Ovary (tissue), 3 donors: ENCODE measurements around the gene DUSP1.

Experiments
- EP300 ChIP-seq: sonication (generic); formaldehyde crosslinking; IDR thresholded peaks from one replicate; pipeline ENCODE4 v1.6.1; 2017; ENCODE audit warnings: antibody characterized with exemption
- POLR2A ChIP-seq: fragments of 450-650 bp; IDR thresholded peaks from one replicate; pipeline ENCODE4 v1.6.1; 2017; ENCODE audit warnings: antibody characterized with exemption, mild to moderate bottlenecking, moderate library complexity
- TF ChIP-seq, protein P1 (sequence below), 3 donors: fragments of 450-650 bp in 2 of 3; fragments of 200-600 bp in 1 of 3; IDR thresholded peaks; one replicate each; pipeline versions ENCODE4 v1.5.1 to v1.8.0; 2016 to 2022; ENCODE audit warnings: antibody characterized with exemption in 3 of 3, mild to moderate bottlenecking in 1 of 3
- donor health status: DM: no; HTN: no; CAD: no.

DNA sequence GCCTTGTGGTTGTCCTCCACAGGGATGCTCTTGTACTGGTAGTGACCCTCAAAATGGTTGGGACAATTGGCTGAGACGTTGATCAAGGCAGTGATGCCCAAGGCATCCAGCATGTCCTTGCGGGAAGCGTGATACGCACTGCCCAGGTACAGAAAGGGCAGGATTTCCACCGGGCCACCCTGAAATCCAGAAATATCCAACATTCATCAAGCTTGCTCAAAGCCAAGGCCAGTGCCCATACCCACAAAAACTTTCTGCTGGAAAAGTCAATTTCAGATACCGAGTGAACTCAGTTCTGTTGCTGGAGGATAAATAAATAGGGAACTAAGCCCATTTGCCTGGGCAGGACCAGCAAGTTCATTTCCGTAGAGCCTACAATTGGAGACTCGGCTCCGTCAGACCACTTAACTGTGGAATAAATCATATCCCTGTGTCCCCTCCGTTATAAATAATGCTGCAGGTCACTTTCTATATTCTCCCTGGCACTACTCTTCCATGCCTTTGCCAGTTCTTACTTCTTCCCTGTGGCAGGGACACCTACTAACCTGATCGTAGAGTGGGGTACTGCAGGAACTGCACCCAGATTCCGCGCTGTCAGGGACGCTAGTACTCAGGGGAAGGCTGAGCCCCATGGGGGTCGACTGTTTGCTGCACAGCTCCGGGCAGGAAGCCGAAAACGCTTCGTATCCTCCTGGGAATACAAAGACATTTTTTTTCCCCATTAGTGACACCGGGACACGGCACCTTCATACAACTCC, 1.2 kb downstream of the DUSP1 start:
- TF ChIP-seq, protein P1, sequence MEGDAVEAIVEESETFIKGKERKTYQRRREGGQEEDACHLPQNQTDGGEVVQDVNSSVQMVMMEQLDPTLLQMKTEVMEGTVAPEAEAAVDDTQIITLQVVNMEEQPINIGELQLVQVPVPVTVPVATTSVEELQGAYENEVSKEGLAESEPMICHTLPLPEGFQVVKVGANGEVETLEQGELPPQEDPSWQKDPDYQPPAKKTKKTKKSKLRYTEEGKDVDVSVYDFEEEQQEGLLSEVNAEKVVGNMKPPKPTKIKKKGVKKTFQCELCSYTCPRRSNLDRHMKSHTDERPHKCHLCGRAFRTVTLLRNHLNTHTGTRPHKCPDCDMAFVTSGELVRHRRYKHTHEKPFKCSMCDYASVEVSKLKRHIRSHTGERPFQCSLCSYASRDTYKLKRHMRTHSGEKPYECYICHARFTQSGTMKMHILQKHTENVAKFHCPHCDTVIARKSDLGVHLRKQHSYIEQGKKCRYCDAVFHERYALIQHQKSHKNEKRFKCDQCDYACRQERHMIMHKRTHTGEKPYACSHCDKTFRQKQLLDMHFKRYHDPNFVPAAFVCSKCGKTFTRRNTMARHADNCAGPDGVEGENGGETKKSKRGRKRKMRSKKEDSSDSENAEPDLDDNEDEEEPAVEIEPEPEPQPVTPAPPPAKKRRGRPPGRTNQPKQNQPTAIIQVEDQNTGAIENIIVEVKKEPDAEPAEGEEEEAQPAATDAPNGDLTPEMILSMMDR (IDR thresholded peaks at IDR 0.05) = no peak
- no peak for TF ChIP-seq POLR2A
- TF ChIP-seq EP300 = no peak
